GM12878 (cell line): Measurements from ENCODE around the gene USP16. TPM values are rescaled to one million over a fixed set of nuclear protein-coding genes. Genes with fewer than 3 reads are reported as not detected.

Experiments used
- ATAC-seq: fragments of 200-7000 bp; cut with Tn5 transposase; 3 replicates; pipeline ENCODE4 v1.9.1; 2020; ENCODE audit warnings: mild to moderate bottlenecking, moderate library complexity
- Bru-seq: library from RNA; stranded (reverse); fragments of 400-500 nt; gene quantifications from one replicate; lab custom pipeline; 2021; lab: Mats Ljungman, UMichigan
- BruChase-seq, 2 experiments: library from RNA; stranded (reverse); fragments of 400-500 nt; gene quantifications; one replicate each; lab custom pipeline; 2021; lab: Mats Ljungman, UMichigan
- BruUV-seq: library from RNA; stranded (reverse); fragments of 400-500 nt; replicated peaks from 2 replicates; lab custom pipeline; 2021; lab: Mats Ljungman, UMichigan
- CTCF ChIA-PET: fragments of 300-600 bp; sonication (Branson Sonifier 250); formaldehyde crosslinking; extraction: SDS; loops from one replicate; lab custom pipeline; 2021; ENCODE audit warnings: inconsistent platforms; lab: Yijun Ruan, JAX
- POLR2A ChIA-PET: fragments of 350-600 bp; formaldehyde crosslinking; extraction: SDS; loops from one replicate; lab custom pipeline; 2021; ENCODE audit warnings: inconsistent platforms; lab: Charles Lee
- RAD21 ChIA-PET: fragments of 300-600 bp; sonication (Branson Sonifier 250); formaldehyde crosslinking; loops from one replicate; lab custom pipeline; 2023; ENCODE audit warnings: antibody characterized with exemption; ENCODE audit not compliant: unreplicated experiment; lab: Charles Lee
- SMC1A ChIA-PET: fragments of 300-600 bp; sonication (Branson Sonifier 250); formaldehyde crosslinking; loops from one replicate; lab custom pipeline; 2023; ENCODE audit not compliant: unreplicated experiment, uncharacterized antibody; lab: Charles Lee
- DNase-seq: peaks from one replicate; pipeline ENCODE4 v3.0.0-alpha.2; 2011; ENCODE audit warnings: low read depth, low spot score
- FAIRE-seq: peaks from 3 replicates; lab custom pipeline; 2011; peaks lifted over from hg19 to GRCh38; lab: Jason Lieb, UNC
- H2AFZ ChIP-seq: 2 replicates; pipeline ENCODE4 v1.6.0; 2011; ENCODE audit warnings: low read depth, low read length, control low read depth; ENCODE audit not compliant: control insufficient read depth
- H3K27ac ChIP-seq: 2 replicates; pipeline ENCODE4 v1.5.1; 2011; ENCODE audit warnings: control low read depth; ENCODE audit not compliant: control insufficient read depth, insufficient read depth
- H3K27me3 ChIP-seq, 2 experiments: replicated peaks in 1 of 2; 2 replicates each; pipeline versions ENCODE4 v1.6.0 to v1.6.1; 2011; ENCODE audit warnings: low read length in 1 of 2; ENCODE audit not compliant: control insufficient read depth in 2 of 2, insufficient read depth in 2 of 2
- H3K36me3 ChIP-seq, 2 experiments: 2 replicates each; pipeline ENCODE4 v1.5.1; 2011; ENCODE audit warnings: low read length in 1 of 2; ENCODE audit not compliant: control insufficient read depth in 2 of 2, insufficient read depth in 2 of 2
- H3K4me1 ChIP-seq: 2 replicates; pipeline ENCODE4 v1.6.1; 2011; ENCODE audit warnings: mild to moderate bottlenecking, low read length, moderate library complexity, mixed read lengths; ENCODE audit not compliant: control insufficient read depth, insufficient read depth
- H3K4me2 ChIP-seq: 2 replicates; pipeline ENCODE4 v1.6.0; 2011; ENCODE audit warnings: control low read depth; ENCODE audit not compliant: control insufficient read depth, insufficient read depth
- H3K4me3 ChIP-seq: fragments of 200-600 bp; sonication (generic); 2 replicates; pipeline ENCODE4 v1.5.1; 2016
- H3K79me2 ChIP-seq: 2 replicates; pipeline ENCODE4 v1.6.0; 2011; ENCODE audit warnings: low read length; ENCODE audit not compliant: control insufficient read depth, insufficient read depth
- H3K9ac ChIP-seq: 2 replicates; pipeline ENCODE4 v1.8.0; 2011; ENCODE audit warnings: low read length, control low read depth, mixed read lengths; ENCODE audit not compliant: control insufficient read depth, insufficient read depth
- H3K9me3 ChIP-seq: replicated peaks from 3 replicates; pipeline ENCODE4 v1.5.1; 2011; ENCODE audit warnings: mild to moderate bottlenecking, low read length; ENCODE audit not compliant: control insufficient read depth, insufficient read depth
- H4K20me1 ChIP-seq: 2 replicates; pipeline ENCODE4 v1.6.0; 2011; ENCODE audit not compliant: control insufficient read depth, insufficient read depth
- CREM ChIP-seq: IDR thresholded peaks from 2 replicates; pipeline ENCODE4 v1.6.1; 2014; ENCODE audit warnings: antibody characterized with exemption, low read depth
- DPF2 ChIP-seq: fragments of 450-650 bp; IDR thresholded peaks from 2 replicates; pipeline ENCODE4 v1.6.1; 2017; ENCODE audit warnings: mild to moderate bottlenecking
- EZH2 ChIP-seq: IDR thresholded peaks from 2 replicates; pipeline ENCODE4 v1.6.1; 2012; ENCODE audit warnings: low read depth, mild to moderate bottlenecking, control low read depth, inconsistent platforms, low read length, borderline replicate concordance; ENCODE audit not compliant: control insufficient read depth
- IRF4 ChIP-seq: IDR thresholded peaks from 2 replicates; pipeline ENCODE4 v1.6.1; 2011; ENCODE audit warnings: low read depth, low read length
- NFYA ChIP-seq: IDR thresholded peaks from 2 replicates; pipeline ENCODE4 v1.6.1; 2011; ENCODE audit warnings: low read depth, mild to moderate bottlenecking, low read length, improper control_type of control experiment, borderline replicate concordance
- NR2C1 ChIP-seq: fragments of 450-650 bp; IDR thresholded peaks from 2 replicates; pipeline ENCODE4 v1.6.1; 2017; ENCODE audit warnings: antibody characterized with exemption, mild to moderate bottlenecking, moderate library complexity
- SUZ12 ChIP-seq: fragments of 200-600 bp; sonication (generic); IDR thresholded peaks from one replicate; pipeline ENCODE4 v1.6.1; 2018; ENCODE audit warnings: antibody characterized with exemption, mild to moderate bottlenecking; ENCODE audit not compliant: unreplicated experiment
- ZNF622 ChIP-seq: fragments of 450-650 bp; IDR thresholded peaks from 2 replicates; pipeline ENCODE4 v1.6.1; 2017; ENCODE audit warnings: mild to moderate bottlenecking, inconsistent platforms
- WGBS: methylation state at CpG from one replicate; pipeline ENCODE4 v1.1.6; 2016; ENCODE audit warnings: low lambda C conversion rate; ENCODE audit not compliant: insufficient replicate concordance, insufficient coverage; ENCODE audit errors: missing lambda C conversion rate; 5-methylcytosine and 5-hydroxymethylcytosine counted together
- in situ Hi-C: fragments of 300-500 bp; cut with MboI; formaldehyde crosslinking; loops from 9 replicates; pipeline ENCODE4 v1.14.3; 2018; ENCODE audit warnings: mixed read lengths
- intact Hi-C: fragments of 100-400 bp; cut with micrococcal nuclease; formaldehyde crosslinking; loops from one replicate; pipeline ENCODE4 v1.14.2; 2022; ENCODE audit not compliant: unreplicated experiment
- long read RNA-seq, 2 experiments: library from polyadenylated mRNA; unstranded; transcript quantifications; one replicate each; pipeline ENCODE4 v2.0.0, GENCODE V29; 2019 to 2020
- polyA minus RNA-seq, 3 experiments: library from RNA; depleted of rRNA, polyadenylated mRNA; stranded (reverse); fragments of >200 nt; gene quantifications; 2 replicates each; pipeline ENCODE4 v1.2.3, GENCODE V29; 2011
- polyA plus RNA-seq, 11 experiments: library from polyadenylated mRNA; depleted of rRNA in 4 of 11; unstranded in 6 of 11; stranded (reverse) in 5 of 11; fragments of >200 nt; fragmentation: Nextera tagmentation in 4 of 11; fragmentation: Illumina TruSeq in 1 of 11; extraction: Ambion mirVana in 4 of 11; extraction: Trizol in 1 of 11; gene quantifications; 1 replicate in 1 of 11; 2 replicates in 10 of 11; pipeline versions ENCODE4 v1.2.1 to v1.2.3, GENCODE V29; 2011 to 2016; ENCODE audit warnings: inconsistent platforms in 2 of 11, missing spikeins in 2 of 11, low read depth in 1 of 11
- total RNA-seq, 4 experiments: library from RNA; depleted of rRNA in 3 of 4; stranded (reverse); fragments of >200 nt in 3 of 4; fragmentation: Illumina TruSeq in 1 of 4; extraction: Trizol in 1 of 4; gene quantifications; 2 replicates each; pipeline versions ENCODE4 v1.2.1 to v1.2.3, GENCODE V29; 2013 to 2021
- TF ChIP-seq, protein P1 (sequence below): IDR thresholded peaks from 2 replicates; pipeline ENCODE4 v1.6.1; 2012; ENCODE audit warnings: low read depth, low read length, improper control_type of control experiment
- TF ChIP-seq, protein P2 (sequence below), 3 experiments: IDR thresholded peaks in 2 of 3; conservative IDR thresholded peaks in 1 of 3; 2 replicates each; pipeline ENCODE4 v1.5.1; 2011; ENCODE audit warnings: low read depth in 3 of 3, low read length in 3 of 3, mild to moderate bottlenecking in 3 of 3, control low read depth in 2 of 3, moderate library complexity in 2 of 3, inconsistent platforms in 1 of 3, mixed read lengths in 1 of 3; ENCODE audit not compliant: control insufficient read depth in 2 of 3, insufficient read depth in 1 of 3; ENCODE audit errors: extremely low read depth in 1 of 3
- TF ChIP-seq, protein P3 (sequence below): fragments of 150-350 bp; IDR thresholded peaks from 2 replicates; pipeline ENCODE4 v1.6.1; 2016; ENCODE audit warnings: low read depth, low read length

The USP16 gene
- total RNA-seq (2013; cell fraction: nucleolus; rRNA removed): 55.7 and 58.8 TPM in 2 replicates
- total RNA-seq (2014; rRNA removed) (33.2 and 37.5 TPM in 2 replicates), total RNA-seq (2014; rRNA removed; fragmentation: Illumina TruSeq; extraction: Trizol) (64.8 and 67.3 TPM in 2 replicates), total RNA-seq (2021) (34.5 and 37.9 TPM in 2 replicates), polyA plus RNA-seq (2011; rRNA removed) (41.5 and 70.4 TPM in 2 replicates), polyA plus RNA-seq (2014; fragmentation: Illumina TruSeq; extraction: Trizol) (52.1 and 65.5 TPM in 2 replicates), polyA plus RNA-seq (2014; fragmentation: Nextera tagmentation; extraction: Ambion mirVana) (10 to 100 TPM; 52.6 to 68.7 TPM), polyA plus RNA-seq (2014; rRNA removed) (20.8 and 29.5 TPM in 2 replicates), polyA plus RNA-seq (2016; fragmentation: Nextera tagmentation; extraction: Ambion mirVana) (10 to 100 TPM; 60.9 to 61.8 TPM), polyA minus RNA-seq (2011; rRNA and poly(A)+ RNA removed) (12.4 and 21.9 TPM in 2 replicates), Bru-seq, nascent RNA (percentile 94 among the genes with signal in this experiment), BruChase-seq, experiment 1, labeled RNA remaining after a 6-hour chase (percentile 96 among the genes with signal in this experiment), BruChase-seq, experiment 2, labeled RNA remaining after a 2-hour chase (percentile 97 among the genes with signal in this experiment)
- polyA plus RNA-seq (2011; ENCODE audit: low read depth): 18.2 TPM
- polyA plus RNA-seq (2011; cell fraction: cytosol; rRNA removed): 10.1 and 10.4 TPM in 2 replicates
- 26.2 and 27.0 TPM in 2 replicates for polyA plus RNA-seq (2011; cell fraction: nucleus; rRNA removed)
- polyA plus RNA-seq (2012): 29.6 and 31.7 TPM in 2 replicates
- polyA minus RNA-seq (2011; cell fraction: cytosol; rRNA and poly(A)+ RNA removed): 10.6 and 12.6 TPM in 2 replicates
- 9.3 and 11.8 TPM in 2 replicates for polyA minus RNA-seq (2011; cell fraction: nucleus; rRNA and poly(A)+ RNA removed)
- long read RNA-seq, experiment 1, transcript USP16-204 (18 exons, 2,963 nt): major isoform, 6 of 27 reads
- long read RNA-seq, experiment 1, partial matches to known transcripts: 18 of 27 reads
- long read RNA-seq, experiment 1, other reads (novel, unspliced or antisense): 0 of 27 reads
- long read RNA-seq, experiment 2, partial matches to known transcripts: 67 of 87 reads
- long read RNA-seq, experiment 2, other reads (novel, unspliced or antisense): 15 of 87 reads

DNA sequence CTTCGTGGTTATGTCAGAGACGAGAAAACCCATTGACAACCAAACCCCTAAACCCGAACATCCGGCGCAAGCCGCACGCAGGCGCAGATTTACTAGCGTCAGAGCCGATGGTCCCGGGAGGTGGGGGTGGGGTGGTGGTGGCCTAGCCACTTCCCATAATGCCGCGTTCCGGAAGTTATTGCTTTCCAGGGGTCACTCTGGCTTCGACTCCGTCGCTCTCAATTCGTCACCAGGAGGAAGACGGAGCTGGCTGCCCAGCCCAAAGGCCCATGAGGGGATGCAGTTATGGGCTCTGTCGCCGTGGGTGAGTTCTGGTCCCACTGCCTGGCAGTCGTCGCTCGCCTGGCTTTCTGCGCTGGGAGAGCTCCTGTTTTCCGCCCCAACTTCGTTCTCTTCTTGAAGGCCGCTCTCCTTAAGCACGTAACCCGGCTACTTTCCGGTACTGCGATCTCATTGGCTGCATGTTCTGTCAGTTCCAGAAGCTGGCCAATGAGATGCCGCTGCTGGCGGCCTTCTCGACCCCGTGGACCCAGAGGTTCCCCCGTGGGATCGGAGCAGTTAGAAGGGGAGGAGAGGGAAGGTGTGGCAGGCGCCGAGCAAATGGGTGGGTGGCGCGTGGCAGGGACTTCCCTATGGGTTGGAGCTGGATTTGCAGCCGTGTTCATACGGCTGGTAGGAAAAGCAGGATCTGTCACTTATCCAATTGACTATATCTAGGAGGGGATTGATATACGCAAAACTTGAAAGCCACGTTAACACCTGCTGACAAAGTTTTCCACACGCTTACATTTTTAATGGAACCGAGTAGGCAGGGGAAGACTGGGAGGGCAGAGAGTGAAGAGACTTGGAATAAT is at the start of gene USP16:
Gene USP16, plus strand, starts transcription at position 195 of the 854 bp plus-strand sequence. CDS start 3,246 bp downstream, outside the sequence.
- ChIA-PET RAD21 (interaction anchor here (1.0 to 2.5 kb wide), 9 partner anchors 22 to 352 kb away, joined by 3 to 16 read pairs (median 4); partner anchors contain the start of gene LTN1), POLR2A (interaction anchor here (0.8 to 4.6 kb wide), 9 partner anchors 19 to 96 kb away, joined by 3 to 22 read pairs (median 4); partner anchors contain the start of genes CCT8 and LTN1), CTCF (interaction anchor here (1.0 to 1.7 kb wide), 5 partner anchors 13 to 349 kb away, joined by 3 to 6 read pairs (median 4); no protein-coding TSS in a partner anchor), SMC1A (interaction anchor here (0.8 to 3.4 kb wide), 14 partner anchors 9 to 275 kb away, joined by 3 to 14 read pairs (median 5); partner anchors contain the start of genes CCT8 and LTN1)
- FAIRE-seq (peak; percentile 95), DNase-seq (peak; percentile 99), ATAC-seq (peak; percentile 98)
- under 1% methylated on average over 48 of the region's 48 CpGs for WGBS
- intact Hi-C loops (loop anchor here (1.0 to 5.0 kb wide), 3 partner anchors 22 to 48 kb away; partner anchors contain the start of genes CCT8 and LTN1), in situ Hi-C loops (no loop called here)
- H2AFZ ChIP-seq: peak within 1 kb of the TSS; percentile 96
- no TSS peak for BruUV-seq
- 0 out of 4 replicates have a peak, but pooled peaks cover 0 to 5% of the 10 kb centered on the region in 2 experiments for H3K36me3 ChIP-seq
- no peaks in the 10 kb centered on the region for H4K20me1 ChIP-seq
- peak within 1 kb of the TSS; percentile 89 for H3K4me2 ChIP-seq
- H3K79me2 ChIP-seq: peaks cover 46% of the 10 kb centered on the region
- H3K4me1 ChIP-seq: peaks cover 4% of the 10 kb centered on the region; the same call in 1 of the 2 replicates
- no peaks in the 10 kb centered on the region for H3K27me3 ChIP-seq
- H3K9ac ChIP-seq: peak within 1 kb of the TSS; percentile 92
- H3K4me3 ChIP-seq: peak within 1 kb of the TSS; percentile 89
- H3K9me3 ChIP-seq: no peaks in the 10 kb centered on the region; the same call in 2 of the 3 replicates
- peak within 1 kb of the TSS; percentile 99 for H3K27ac ChIP-seq
- TF ChIP-seq NR2C1 (peak; percentile 97), SUZ12 (no peak), CREM (peak; percentile 98), NFYA (peak; percentile 75), DPF2 (peak; percentile 89), ZNF622 (no peak), EZH2 (no peak), IRF4 (no peak; the same call in 1 of the 2 replicates)
- TF ChIP-seq, protein P1, sequence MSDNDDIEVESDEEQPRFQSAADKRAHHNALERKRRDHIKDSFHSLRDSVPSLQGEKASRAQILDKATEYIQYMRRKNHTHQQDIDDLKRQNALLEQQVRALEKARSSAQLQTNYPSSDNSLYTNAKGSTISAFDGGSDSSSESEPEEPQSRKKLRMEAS: peak; percentile 63; the same call in 1 of the 2 replicates
- TF ChIP-seq, protein P2, sequence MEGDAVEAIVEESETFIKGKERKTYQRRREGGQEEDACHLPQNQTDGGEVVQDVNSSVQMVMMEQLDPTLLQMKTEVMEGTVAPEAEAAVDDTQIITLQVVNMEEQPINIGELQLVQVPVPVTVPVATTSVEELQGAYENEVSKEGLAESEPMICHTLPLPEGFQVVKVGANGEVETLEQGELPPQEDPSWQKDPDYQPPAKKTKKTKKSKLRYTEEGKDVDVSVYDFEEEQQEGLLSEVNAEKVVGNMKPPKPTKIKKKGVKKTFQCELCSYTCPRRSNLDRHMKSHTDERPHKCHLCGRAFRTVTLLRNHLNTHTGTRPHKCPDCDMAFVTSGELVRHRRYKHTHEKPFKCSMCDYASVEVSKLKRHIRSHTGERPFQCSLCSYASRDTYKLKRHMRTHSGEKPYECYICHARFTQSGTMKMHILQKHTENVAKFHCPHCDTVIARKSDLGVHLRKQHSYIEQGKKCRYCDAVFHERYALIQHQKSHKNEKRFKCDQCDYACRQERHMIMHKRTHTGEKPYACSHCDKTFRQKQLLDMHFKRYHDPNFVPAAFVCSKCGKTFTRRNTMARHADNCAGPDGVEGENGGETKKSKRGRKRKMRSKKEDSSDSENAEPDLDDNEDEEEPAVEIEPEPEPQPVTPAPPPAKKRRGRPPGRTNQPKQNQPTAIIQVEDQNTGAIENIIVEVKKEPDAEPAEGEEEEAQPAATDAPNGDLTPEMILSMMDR (IDR thresholded peaks at IDR 0.05 in 2 of 3, conservative IDR thresholded peaks at IDR 0.05 in 1 of 3; ENCODE audit: control insufficient read depth in 2 of 3, extremely low read depth in 1 of 3, insufficient read depth in 1 of 3, low read depth in 3 of 3, low read length in 3 of 3): no peak
- TF ChIP-seq, protein P3, sequence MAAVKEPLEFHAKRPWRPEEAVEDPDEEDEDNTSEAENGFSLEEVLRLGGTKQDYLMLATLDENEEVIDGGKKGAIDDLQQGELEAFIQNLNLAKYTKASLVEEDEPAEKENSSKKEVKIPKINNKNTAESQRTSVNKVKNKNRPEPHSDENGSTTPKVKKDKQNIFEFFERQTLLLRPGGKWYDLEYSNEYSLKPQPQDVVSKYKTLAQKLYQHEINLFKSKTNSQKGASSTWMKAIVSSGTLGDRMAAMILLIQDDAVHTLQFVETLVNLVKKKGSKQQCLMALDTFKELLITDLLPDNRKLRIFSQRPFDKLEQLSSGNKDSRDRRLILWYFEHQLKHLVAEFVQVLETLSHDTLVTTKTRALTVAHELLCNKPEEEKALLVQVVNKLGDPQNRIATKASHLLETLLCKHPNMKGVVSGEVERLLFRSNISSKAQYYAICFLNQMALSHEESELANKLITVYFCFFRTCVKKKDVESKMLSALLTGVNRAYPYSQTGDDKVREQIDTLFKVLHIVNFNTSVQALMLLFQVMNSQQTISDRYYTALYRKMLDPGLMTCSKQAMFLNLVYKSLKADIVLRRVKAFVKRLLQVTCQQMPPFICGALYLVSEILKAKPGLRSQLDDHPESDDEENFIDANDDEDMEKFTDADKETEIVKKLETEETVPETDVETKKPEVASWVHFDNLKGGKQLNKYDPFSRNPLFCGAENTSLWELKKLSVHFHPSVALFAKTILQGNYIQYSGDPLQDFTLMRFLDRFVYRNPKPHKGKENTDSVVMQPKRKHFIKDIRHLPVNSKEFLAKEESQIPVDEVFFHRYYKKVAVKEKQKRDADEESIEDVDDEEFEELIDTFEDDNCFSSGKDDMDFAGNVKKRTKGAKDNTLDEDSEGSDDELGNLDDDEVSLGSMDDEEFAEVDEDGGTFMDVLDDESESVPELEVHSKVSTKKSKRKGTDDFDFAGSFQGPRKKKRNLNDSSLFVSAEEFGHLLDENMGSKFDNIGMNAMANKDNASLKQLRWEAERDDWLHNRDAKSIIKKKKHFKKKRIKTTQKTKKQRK: no peak
